ENCODE results near the gene WDR41.
"Not testable (repeated sequence)": the region's sequence is repeated elsewhere in the genome, so short reads cannot be mapped to it uniquely, and the experiment has no call there.

WDR41 gene, protein sequence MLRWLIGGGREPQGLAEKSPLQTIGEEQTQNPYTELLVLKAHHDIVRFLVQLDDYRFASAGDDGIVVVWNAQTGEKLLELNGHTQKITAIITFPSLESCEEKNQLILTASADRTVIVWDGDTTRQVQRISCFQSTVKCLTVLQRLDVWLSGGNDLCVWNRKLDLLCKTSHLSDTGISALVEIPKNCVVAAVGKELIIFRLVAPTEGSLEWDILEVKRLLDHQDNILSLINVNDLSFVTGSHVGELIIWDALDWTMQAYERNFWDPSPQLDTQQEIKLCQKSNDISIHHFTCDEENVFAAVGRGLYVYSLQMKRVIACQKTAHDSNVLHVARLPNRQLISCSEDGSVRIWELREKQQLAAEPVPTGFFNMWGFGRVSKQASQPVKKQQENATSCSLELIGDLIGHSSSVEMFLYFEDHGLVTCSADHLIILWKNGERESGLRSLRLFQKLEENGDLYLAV

DNA sequence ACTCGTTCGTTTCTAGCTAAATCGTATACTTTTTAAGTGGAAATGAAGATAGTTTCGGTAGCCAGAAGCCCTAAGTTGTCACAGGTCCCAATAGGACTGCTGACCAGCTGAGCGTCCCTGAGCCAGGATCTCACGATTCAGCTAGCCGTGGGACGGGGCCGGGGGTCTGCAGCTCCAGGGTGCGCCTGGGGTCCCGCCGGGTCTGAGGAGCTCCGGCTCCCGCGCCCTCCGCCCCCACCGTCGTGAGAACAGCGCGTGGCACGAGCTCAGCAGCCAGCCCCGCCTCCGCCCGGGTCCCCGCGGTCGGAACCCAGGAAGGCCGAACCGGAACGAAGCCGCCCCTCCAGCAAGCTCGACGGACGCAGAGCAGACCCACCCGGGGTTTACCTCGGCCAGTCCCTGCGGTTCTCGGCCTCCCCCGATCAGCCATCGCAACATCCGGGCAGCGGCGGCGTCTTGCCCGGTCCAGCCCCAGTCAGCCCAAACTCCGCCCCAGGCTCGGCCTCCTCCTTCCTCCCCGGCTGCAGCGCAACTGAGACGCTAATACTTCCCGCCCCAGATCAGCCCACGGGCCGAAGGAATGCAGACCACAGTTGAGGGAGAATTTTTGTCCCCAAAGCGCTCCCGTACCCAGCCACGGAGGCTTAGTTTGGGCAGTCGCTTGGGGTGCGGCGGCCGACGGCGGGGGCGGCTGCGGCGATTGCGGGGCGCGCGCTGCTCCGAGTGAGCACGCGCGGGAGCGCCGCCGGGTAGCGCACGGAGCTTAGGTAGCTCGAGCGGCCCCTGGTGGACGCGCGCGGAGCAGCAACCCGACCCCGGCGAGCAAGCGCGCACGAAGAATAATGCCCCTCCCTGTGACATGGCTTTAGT lies at the start of gene WDR41:
Gene WDR41, minus strand, starts transcription at position 534 of the 870 bp plus-strand sequence. Its CDS starts 96 bp downstream, at position 438.
- DNase-seq, result peak; percentile 78

GRCh38 chr5:77531297-77531696 lies 39.2 kb upstream of the WDR41 start:
- no peak for DNase-seq

DNA sequence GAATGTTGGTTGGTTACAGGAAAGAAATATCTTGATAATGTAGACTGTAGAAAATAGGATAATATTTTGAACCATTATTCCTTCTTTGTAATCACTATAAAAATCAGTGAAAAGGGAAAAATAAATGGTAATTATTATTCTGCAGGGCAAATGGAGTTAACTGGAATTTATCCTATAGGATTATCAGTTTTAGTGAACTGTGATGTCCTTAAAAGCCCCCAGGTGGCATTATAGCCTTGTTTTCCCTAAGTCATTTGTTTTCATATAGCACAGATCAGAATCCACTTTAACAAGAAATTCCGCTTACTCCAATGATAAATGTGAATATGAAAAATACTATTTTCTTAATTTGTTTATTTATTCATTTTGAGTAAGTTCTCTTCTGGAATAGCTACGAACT lies 26.2 kb upstream of the WDR41 start:
- peak; percentile 26 for DNase-seq

GRCh38 chr5:77514457-77514856 lies 22.3 kb upstream of the WDR41 start:
- no peak for DNase-seq

GRCh38 chr5:77513321-77513720 lies 21.2 kb upstream of the WDR41 start:
- no peak for DNase-seq

DNA sequence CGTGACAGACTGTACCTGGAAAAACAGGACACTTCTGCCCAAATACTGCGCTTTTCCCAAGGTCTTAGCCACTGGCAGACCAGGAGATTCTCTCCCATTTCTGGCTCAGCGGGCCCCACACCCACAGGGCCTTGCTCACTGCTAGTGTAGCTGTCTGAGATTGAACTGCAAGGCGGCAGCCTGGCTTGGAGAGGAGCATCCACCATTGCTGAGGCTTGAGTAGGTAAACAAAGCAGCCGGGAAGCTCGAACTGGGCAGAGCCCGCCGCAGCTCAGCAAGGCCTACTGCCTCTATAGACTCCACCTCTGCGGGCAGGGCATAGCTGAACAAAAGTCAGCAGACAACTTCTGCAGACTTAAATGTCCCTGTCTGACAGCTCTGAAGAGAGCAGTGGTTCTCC lies 9.0 kb upstream of the WDR41 start:
- not testable (repeated sequence) for DNase-seq

DNA sequence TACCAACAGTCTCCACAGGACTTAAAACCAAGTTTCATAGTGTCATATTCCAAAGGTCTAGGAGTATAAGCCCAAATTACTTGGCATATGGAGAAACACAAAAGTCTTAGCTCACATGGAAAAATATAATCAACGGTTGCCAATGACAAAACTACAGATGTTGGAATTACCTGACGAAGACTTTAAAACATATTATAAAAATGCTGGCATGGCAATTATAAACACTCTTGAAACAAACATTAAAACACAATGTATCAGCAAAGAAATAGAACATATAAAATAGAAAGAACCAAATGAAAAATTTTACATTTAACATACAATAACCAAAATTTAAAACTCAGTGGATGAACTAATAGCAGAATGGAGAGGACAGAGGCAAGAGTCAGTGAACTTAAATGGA lies 7.9 kb upstream of the WDR41 start:
- no peak for DNase-seq

GRCh38 chr5:77499441-77499840 lies 7.3 kb upstream of the WDR41 start:
- DNase-seq, result no peak

- DNase-seq, result no peak
These were observed 6.8 kb upstream of the WDR41 start for GRCh38 chr5:77498952-77499351.

- no peak for DNase-seq
These were observed 2.8 kb upstream of the WDR41 start for GRCh38 chr5:77494935-77495334.

DNA sequence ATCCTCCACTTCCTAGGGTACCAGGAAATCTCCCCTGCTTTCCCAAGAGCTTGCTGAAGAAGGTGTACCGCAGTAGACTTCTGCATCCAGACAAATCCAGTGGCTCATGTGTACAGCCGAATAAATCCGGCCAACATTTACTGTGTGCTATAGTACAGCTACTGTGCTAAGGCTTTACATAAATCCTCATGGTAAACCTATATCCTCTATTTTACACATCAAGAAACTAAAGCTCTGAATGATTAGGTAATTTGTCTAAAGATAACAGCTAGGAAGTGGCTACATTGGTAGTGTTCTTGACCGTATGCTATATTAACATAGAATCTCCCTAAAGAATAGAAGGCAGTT lies 511 bp upstream of the WDR41 start:
- no peak for DNase-seq

DNA sequence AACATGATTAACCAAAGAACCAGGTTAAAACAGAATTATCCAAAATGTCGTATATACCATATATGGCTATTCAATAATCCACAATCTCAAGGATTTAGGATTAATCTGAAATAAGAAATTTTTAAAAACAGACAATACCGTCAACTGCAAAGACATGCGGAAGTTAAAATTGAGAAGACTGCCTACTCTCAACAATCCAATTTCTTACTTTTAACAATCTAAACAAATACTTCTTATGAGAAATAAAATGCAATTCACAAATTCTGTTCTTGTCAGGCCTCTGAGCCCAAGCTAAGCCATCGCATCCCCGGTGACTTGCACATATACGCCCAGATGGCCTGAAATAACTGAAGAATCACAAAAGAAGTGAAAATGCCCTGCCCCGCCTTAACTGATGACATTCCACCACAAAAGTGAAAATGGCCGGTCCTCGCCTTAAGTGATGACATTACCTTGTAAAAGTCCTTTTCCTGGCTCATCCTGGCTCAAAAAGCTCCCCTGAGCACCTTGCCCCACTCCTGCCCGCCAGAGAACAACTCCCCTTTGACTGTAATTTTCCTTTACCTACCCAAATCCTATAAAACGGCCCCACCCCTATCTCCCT lies 1.3 kb downstream of the WDR41 start:
- not testable (repeated sequence) for DNase-seq

- no peak for DNase-seq
These were observed 5.7 kb downstream of the WDR41 start for GRCh38 chr5:77486344-77486962.

DNA sequence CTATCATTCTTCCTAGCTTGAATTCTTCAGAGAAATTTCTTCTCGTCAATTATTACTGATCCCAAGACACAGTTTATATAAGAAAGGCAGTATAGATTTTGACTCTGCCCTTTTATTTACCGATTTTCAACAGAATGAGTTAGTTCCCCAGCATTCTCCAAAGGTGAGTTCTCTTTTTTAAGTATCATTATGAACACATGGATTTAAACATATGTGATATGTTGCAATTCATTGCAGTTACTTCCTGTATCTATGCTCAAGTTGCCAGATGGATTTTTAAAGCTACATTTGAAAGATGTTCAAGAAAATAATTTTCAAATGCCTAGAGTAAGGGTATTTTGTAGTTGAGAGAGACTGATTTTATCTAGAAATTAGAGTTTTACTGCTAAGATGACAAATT lies 8.4 kb downstream of the WDR41 start:
- no peak for DNase-seq

GRCh38 chr5:77475041-77475440 lies 17.1 kb downstream of the WDR41 start:
- DNase-seq, result not testable (repeated sequence)

- not testable (repeated sequence) for DNase-seq
These were observed 23.2 kb downstream of the WDR41 start for GRCh38 chr5:77468875-77469274.

GRCh38 chr5:77463905-77464304 lies 28.2 kb downstream of the WDR41 start:
- DNase-seq, result no peak

DNA sequence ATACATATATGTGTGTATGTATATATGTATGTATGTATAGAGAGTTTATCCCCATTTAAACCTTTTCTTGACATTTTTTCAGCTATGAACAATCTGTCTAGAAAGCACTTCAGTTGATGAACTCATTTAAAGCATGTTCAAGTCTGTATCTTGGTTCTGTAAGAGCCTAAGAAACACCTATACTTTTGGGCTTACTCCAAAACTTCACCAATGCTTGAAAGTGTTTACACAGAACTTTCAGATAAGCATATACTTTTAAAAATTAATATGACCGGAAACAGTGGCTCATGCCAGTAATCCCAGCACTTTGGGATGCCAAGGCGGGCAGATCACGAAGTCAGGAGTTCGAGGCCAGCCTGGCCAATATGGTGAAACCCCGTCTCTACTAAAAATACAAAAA lies 30.8 kb downstream of the WDR41 start:
- DNase-seq, result no peak

GRCh38 chr5:77454123-77454522 lies 38.0 kb downstream of the WDR41 start:
- DNase-seq, result no peak

- DNase-seq, result no peak
These were observed 39.8 kb downstream of the WDR41 start for GRCh38 chr5:77452351-77452750.

GRCh38 chr5:77449981-77450380 lies 42.1 kb downstream of the WDR41 start:
- no peak for DNase-seq

GRCh38 chr5:77449277-77449676 lies 42.8 kb downstream of the WDR41 start:
- DNase-seq, result no peak

DNA sequence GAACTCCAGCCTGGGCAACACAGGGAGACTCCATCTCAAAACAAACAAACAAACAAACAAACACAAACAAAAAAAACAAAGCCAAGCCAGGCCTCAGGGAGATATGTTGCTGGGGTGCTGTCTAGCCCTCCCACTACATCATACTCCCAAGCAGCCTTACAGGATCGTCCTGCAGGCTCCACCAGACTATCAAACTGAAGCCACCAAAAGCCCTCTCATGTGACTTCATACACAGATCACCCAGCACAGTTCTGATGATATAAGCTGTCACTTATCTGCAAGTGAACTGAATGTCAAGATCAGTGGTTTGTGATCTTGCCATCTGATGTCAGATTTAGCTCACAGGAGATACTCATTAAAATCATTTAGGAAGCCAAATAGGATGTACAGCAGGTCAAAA lies 43.3 kb downstream of the WDR41 start:
- no peak for DNase-seq
